Nephron (organoid): ENCODE data around the gene LRG1.

Experiments used
- H3K27ac Mint-ChIP-seq, 3 experiments: 2 replicates each; pipeline ENCODE4 v1.8.0; 2020; ENCODE audit warnings: mixed read lengths in 3 of 3, mild to moderate bottlenecking in 2 of 3, moderate library complexity in 1 of 3
- H3K27me3 Mint-ChIP-seq: 2 replicates; pipeline ENCODE4 v1.8.0; 2021; ENCODE audit warnings: low read depth, mild to moderate bottlenecking, moderate library complexity, mixed read lengths
- H3K36me3 Mint-ChIP-seq: 2 replicates; pipeline ENCODE4 v1.8.0; 2020; ENCODE audit warnings: low read depth, mixed read lengths
- H3K4me1 Mint-ChIP-seq: 2 replicates; pipeline ENCODE4 v1.8.0; 2020; ENCODE audit warnings: mixed read lengths
- H3K4me3 Mint-ChIP-seq, 3 experiments: 2 replicates each; pipeline ENCODE4 v1.8.0; 2020; ENCODE audit warnings: mild to moderate bottlenecking in 3 of 3, mixed read lengths in 3 of 3, moderate library complexity in 2 of 3
- H3K9me3 Mint-ChIP-seq: 2 replicates; pipeline ENCODE4 v1.8.0; 2020; ENCODE audit warnings: mixed read lengths
- CTCF ChIP-seq, 3 experiments: fragments of 200-600 bp; sonication (generic); IDR thresholded peaks; one replicate each; pipeline ENCODE4 v1.5.0; 2021; ENCODE audit warnings: antibody characterized with exemption in 3 of 3; ENCODE audit not compliant: unreplicated experiment in 3 of 3

Gene LRG1

GRCh38 chr19:4585556-4585955, 45.7 kb upstream of the LRG1 start:
- Mint-ChIP-seq H3K36me3 (no peaks in the 10 kb centered on the region), H3K4me1 (peaks cover 28% of the 10 kb centered on the region), H3K27ac (peak overlapping the region in 1 of 3 experiments; percentile 4), H3K9me3 (no peaks in the 10 kb centered on the region), H3K4me3 (peak overlapping the region; percentile 66 to 72 (median 66)), H3K27me3 (peaks cover 24% of the 10 kb centered on the region)
- TF ChIP-seq CTCF (IDR thresholded peaks at IDR 0.05; ENCODE audit: unreplicated experiment in 3 of 3): no peak

GRCh38 chr19:4584670-4585460, 45.0 kb upstream of the LRG1 start:
- Mint-ChIP-seq H3K36me3 (no peaks in the 10 kb centered on the region), H3K27ac (no peak overlapping the region), H3K4me1 (peaks cover 26% of the 10 kb centered on the region), H3K27me3 (peaks cover 21% of the 10 kb centered on the region), H3K4me3 (peak overlapping the region; percentile 75 to 76 (median 75)), H3K9me3 (no peaks in the 10 kb centered on the region)
- TF ChIP-seq CTCF (IDR thresholded peaks at IDR 0.05; ENCODE audit: unreplicated experiment in 3 of 3): no peak

GRCh38 chr19:4583961-4584669, 44.3 kb upstream of the LRG1 start:
- Mint-ChIP-seq H3K27me3 (peaks cover 26% of the 10 kb centered on the region), H3K9me3 (no peaks in the 10 kb centered on the region), H3K36me3 (no peaks in the 10 kb centered on the region), H3K4me1 (peaks cover 23% of the 10 kb centered on the region), H3K4me3 (peak overlapping the region; percentile 50 to 88 (median 68)), H3K27ac (no peak overlapping the region)
- no peak for TF ChIP-seq CTCF (IDR thresholded peaks at IDR 0.05; ENCODE audit: unreplicated experiment in 3 of 3)

- Mint-ChIP-seq H3K27me3 (peaks cover 30% of the 10 kb centered on the region), H3K4me3 (peak overlapping the region; percentile 66 to 95 (median 88)), H3K4me1 (peaks cover 19% of the 10 kb centered on the region), H3K9me3 (no peaks in the 10 kb centered on the region), H3K36me3 (no peaks in the 10 kb centered on the region), H3K27ac (peak overlapping the region in 1 of 3 experiments; percentile 59)
- TF ChIP-seq CTCF (IDR thresholded peaks at IDR 0.05; ENCODE audit: unreplicated experiment in 3 of 3): no peak
Measured at GRCh38 chr19:4582980-4583842, 43.4 kb upstream of the LRG1 start.

DNA sequence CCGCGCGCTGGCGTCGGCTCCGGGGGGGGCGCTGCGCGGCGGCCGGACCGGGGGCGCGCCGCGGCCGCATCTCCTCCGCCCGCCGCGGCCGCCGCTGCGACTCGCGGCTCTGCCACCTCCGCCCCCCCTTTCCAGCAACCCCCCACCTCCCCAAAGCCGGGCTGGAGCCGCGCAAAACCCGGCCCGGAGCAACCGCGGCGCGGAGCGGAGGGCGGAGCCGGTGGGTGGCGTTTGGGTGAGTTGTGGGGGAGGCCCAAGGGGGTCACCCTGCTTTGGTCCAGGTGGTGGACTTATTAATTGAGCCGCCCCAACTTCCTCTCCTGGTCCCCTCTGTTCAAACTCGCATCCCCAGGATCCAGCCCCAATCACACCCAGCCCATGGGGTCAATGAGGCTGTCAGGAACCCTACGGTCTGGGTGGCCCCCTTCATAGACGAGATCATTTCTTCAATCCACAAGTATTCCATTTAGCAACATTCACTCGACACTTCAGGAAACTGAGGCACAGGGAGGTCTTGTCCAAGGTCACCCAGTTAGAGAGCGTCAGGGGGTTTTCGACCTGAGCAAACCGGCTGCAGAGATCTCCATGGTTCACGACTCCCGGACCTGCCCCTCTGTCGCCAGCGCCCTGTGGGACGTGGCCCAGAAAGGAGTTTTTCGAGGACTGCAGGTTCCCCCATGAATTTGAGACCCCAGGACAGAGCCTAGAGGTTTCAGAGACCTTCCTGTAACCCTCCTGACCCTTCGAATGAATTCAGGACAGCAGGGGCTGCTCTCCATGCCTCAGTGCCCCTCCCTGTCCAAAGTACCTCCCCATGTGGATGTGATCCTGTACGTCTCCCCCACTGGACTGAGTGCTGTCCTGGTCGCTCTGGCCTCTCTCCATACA, 42.1 kb upstream of the LRG1 start:
- Mint-ChIP-seq H3K4me1 (peaks cover 21% of the 10 kb centered on the region), H3K9me3 (no peaks in the 10 kb centered on the region), H3K27me3 (peaks cover 30% of the 10 kb centered on the region), H3K27ac (peak overlapping the region; percentile 16 to 68 (median 36)), H3K36me3 (no peaks in the 10 kb centered on the region), H3K4me3 (peak overlapping the region; percentile 80 to 95 (median 88))
- TF ChIP-seq CTCF (IDR thresholded peaks at IDR 0.05; ENCODE audit: unreplicated experiment in 3 of 3): no peak
